Hepatocyte (in vitro differentiated cells): ENCODE measurements around the gene SGSM1. TPM values are rescaled to one million over a fixed set of nuclear protein-coding genes. Genes with fewer than 3 reads are reported as not detected.

ENCODE experiments used
- DNase-seq: peaks from one replicate; pipeline ENCODE4 v3.0.0-alpha.2; 2016; ENCODE audit warnings: low spot score
- H2AFZ ChIP-seq: fragments of 200-600 bp; sonication (generic); 2 replicates; pipeline ENCODE4 v1.6.0; 2016; ENCODE audit warnings: antibody characterized with exemption, mild to moderate bottlenecking
- H3K27ac ChIP-seq: fragments of 200-600 bp; sonication (generic); 2 replicates; pipeline ENCODE4 v1.5.1; 2016; ENCODE audit warnings: mild to moderate bottlenecking
- H3K27me3 ChIP-seq: fragments of 200-600 bp; sonication (generic); 2 replicates; pipeline ENCODE4 v1.6.1; 2016
- H3K36me3 ChIP-seq: fragments of 200-600 bp; sonication (generic); replicated peaks from 2 replicates; pipeline ENCODE4 v1.5.1; 2016; ENCODE audit warnings: low read depth; ENCODE audit not compliant: insufficient read depth
- H3K4me1 ChIP-seq: fragments of 200-600 bp; sonication (generic); 2 replicates; pipeline ENCODE4 v1.5.1; 2016; ENCODE audit warnings: mild to moderate bottlenecking, moderate library complexity; ENCODE audit not compliant: insufficient read depth
- H3K4me2 ChIP-seq: fragments of 200-600 bp; sonication (generic); 2 replicates; pipeline ENCODE4 v1.6.0; 2016
- H3K4me3 ChIP-seq: fragments of 200-600 bp; sonication (generic); 2 replicates; pipeline ENCODE4 v1.5.1; 2016; ENCODE audit warnings: mild to moderate bottlenecking
- H3K79me2 ChIP-seq: fragments of 200-600 bp; sonication (generic); 2 replicates; pipeline ENCODE4 v1.6.0; 2017; ENCODE audit warnings: mild to moderate bottlenecking
- H3K9me2 ChIP-seq: fragments of 200-600 bp; sonication (generic); replicated peaks from 2 replicates; pipeline ENCODE4 v1.6.0; 2017; ENCODE audit warnings: mild to moderate bottlenecking; ENCODE audit not compliant: insufficient read depth
- H3K9me3 ChIP-seq: fragments of 200-600 bp; sonication (generic); 2 replicates; pipeline ENCODE4 v1.5.1; 2016; ENCODE audit warnings: low read depth, mild to moderate bottlenecking
- H4K20me1 ChIP-seq: fragments of 200-600 bp; sonication (generic); 2 replicates; pipeline ENCODE4 v1.6.0; 2016; ENCODE audit warnings: mild to moderate bottlenecking; ENCODE audit not compliant: insufficient read depth, poor library complexity, severe bottlenecking
- EZH2 ChIP-seq: fragments of 200-600 bp; sonication (generic); IDR thresholded peaks from 2 replicates; pipeline ENCODE4 v1.6.1; 2016; ENCODE audit warnings: antibody characterized with exemption, mild to moderate bottlenecking, borderline replicate concordance
- EZH2phosphoT487 ChIP-seq: fragments of 200-600 bp; sonication (generic); IDR thresholded peaks from one replicate; pipeline ENCODE4 v1.6.1; 2018; ENCODE audit warnings: antibody characterized with exemption, mild to moderate bottlenecking, low read depth, moderate library complexity; ENCODE audit not compliant: unreplicated experiment, severe bottlenecking
- WGBS: methylation state at CpG from one replicate; pipeline ENCODE4 v1.1.6; 2016; ENCODE audit warnings: low lambda C conversion rate; ENCODE audit errors: missing lambda C conversion rate; 5-methylcytosine and 5-hydroxymethylcytosine counted together
- polyA plus RNA-seq: library from polyadenylated mRNA; unstranded; fragments of >200 nt; fragmentation: Nextera tagmentation; extraction: Ambion mirVana; gene quantifications from 2 replicates; pipeline ENCODE4 v1.2.1, GENCODE V29; 2016
- small RNA-seq: library from RNA; depleted of rRNA; stranded (forward); fragments of <200 nt; gene quantifications from one replicate; pipeline ENCODE3, GENCODE V24; 2014
- total RNA-seq: library from RNA; depleted of rRNA; stranded (reverse); fragments of >200 nt; gene quantifications from 2 replicates; pipeline ENCODE4 v1.2.3, GENCODE V29; 2014
- TF ChIP-seq, protein P1 (sequence below): fragments of 200-600 bp; sonication (generic); IDR thresholded peaks from 2 replicates; pipeline ENCODE4 v1.5.1; 2016; ENCODE audit warnings: antibody characterized with exemption, mild to moderate bottlenecking; ENCODE audit not compliant: poor library complexity

Gene SGSM1
- total and polyA plus RNA-seq, 2 experiments from 2014 or later: 1.7 to 3.5 TPM

DNA sequence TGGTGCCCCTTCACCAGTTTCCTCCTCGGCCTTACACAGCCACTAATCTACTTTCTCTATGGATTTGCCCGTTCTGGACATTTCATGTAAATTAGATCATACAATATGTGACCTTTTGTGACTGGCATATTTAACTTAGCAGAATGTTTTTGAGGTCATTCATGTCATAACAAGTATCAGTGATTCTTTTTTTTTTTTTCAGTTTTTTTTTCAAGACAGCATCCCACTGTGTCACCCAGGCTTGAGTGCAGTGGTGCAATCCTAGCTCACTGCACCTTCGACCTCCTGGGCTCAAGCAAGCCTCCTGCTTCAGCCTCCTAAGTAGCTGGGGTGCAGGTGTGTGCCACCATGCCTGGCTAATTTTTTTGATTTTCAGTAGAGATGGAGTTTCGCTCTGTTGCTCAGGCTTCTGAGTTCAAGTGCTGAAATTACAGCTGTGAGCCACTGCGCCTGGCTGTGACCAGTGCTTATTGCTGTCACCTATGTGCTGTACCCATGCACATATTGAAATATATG lies 169.2 kb downstream of the SGSM1 start:
- no peaks in the 10 kb centered on the region for H4K20me1 ChIP-seq
- H3K4me2 ChIP-seq: no peak overlapping the region
- H3K27me3 ChIP-seq: no peaks in the 10 kb centered on the region
- H3K36me3 ChIP-seq: no peaks in the 10 kb centered on the region
- WGBS: 91% methylated on average over 5 of the region's 5 CpGs
- H2AFZ ChIP-seq: no peak overlapping the region
- no peak overlapping the region for H3K4me3 ChIP-seq
- no peaks in the 10 kb centered on the region for H3K9me3 ChIP-seq
- H3K27ac ChIP-seq: no peak overlapping the region
- DNase-seq: no peak
- peaks cover 17% of the 10 kb centered on the region for H3K4me1 ChIP-seq
- H3K79me2 ChIP-seq: peaks cover 73% of the 10 kb centered on the region
- TF ChIP-seq, protein P1, sequence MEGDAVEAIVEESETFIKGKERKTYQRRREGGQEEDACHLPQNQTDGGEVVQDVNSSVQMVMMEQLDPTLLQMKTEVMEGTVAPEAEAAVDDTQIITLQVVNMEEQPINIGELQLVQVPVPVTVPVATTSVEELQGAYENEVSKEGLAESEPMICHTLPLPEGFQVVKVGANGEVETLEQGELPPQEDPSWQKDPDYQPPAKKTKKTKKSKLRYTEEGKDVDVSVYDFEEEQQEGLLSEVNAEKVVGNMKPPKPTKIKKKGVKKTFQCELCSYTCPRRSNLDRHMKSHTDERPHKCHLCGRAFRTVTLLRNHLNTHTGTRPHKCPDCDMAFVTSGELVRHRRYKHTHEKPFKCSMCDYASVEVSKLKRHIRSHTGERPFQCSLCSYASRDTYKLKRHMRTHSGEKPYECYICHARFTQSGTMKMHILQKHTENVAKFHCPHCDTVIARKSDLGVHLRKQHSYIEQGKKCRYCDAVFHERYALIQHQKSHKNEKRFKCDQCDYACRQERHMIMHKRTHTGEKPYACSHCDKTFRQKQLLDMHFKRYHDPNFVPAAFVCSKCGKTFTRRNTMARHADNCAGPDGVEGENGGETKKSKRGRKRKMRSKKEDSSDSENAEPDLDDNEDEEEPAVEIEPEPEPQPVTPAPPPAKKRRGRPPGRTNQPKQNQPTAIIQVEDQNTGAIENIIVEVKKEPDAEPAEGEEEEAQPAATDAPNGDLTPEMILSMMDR: no peak
- TF ChIP-seq EZH2 (no peak), EZH2phosphoT487 (no peak)
- H3K9me2 ChIP-seq: no peaks in the 10 kb centered on the region

DNA sequence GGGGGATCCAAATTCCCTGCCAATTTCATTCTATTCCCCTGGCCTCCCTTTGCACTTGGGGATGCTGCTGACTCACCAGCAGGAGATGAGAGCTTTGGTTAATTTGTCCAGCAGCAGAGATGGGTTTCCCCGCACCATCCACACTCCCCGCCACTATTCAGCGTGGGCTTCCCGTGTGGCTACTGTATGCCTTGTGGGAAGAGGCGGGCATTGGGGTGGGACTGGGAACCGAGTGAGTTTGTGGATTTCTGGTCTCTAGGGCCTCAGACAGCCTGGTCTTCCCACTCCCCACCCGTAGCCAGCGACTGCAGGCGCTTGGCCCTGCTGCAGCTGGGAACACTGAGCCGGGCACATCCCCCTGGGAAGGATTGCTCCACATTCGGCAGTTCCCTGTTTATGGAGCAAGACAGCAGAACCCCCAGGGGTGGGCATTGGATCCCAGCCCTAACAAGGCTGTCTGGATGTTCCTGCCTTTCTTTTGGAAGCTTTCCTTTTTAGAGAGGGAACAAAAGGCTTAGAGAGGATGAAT lies 169.9 kb downstream of the SGSM1 start:
- Histone ChIP-seq H3K27me3 (no peaks in the 10 kb centered on the region), H3K79me2 (peaks cover 72% of the 10 kb centered on the region), H3K36me3 (no peaks in the 10 kb centered on the region), H3K4me2 (no peak overlapping the region), H3K4me3 (no peak overlapping the region), H3K9me3 (no peaks in the 10 kb centered on the region), H4K20me1 (no peaks in the 10 kb centered on the region), H3K27ac (peak overlapping the region; percentile 31), H2AFZ (no peak overlapping the region), H3K9me2 (no peaks in the 10 kb centered on the region), H3K4me1 (peaks cover 17% of the 10 kb centered on the region)
- TF ChIP-seq EZH2 (no peak), EZH2phosphoT487 (no peak)
- TF ChIP-seq, protein P1: no peak
- 67% methylated on average over 11 of the region's 11 CpGs for WGBS
- DNase-seq: no peak

DNA sequence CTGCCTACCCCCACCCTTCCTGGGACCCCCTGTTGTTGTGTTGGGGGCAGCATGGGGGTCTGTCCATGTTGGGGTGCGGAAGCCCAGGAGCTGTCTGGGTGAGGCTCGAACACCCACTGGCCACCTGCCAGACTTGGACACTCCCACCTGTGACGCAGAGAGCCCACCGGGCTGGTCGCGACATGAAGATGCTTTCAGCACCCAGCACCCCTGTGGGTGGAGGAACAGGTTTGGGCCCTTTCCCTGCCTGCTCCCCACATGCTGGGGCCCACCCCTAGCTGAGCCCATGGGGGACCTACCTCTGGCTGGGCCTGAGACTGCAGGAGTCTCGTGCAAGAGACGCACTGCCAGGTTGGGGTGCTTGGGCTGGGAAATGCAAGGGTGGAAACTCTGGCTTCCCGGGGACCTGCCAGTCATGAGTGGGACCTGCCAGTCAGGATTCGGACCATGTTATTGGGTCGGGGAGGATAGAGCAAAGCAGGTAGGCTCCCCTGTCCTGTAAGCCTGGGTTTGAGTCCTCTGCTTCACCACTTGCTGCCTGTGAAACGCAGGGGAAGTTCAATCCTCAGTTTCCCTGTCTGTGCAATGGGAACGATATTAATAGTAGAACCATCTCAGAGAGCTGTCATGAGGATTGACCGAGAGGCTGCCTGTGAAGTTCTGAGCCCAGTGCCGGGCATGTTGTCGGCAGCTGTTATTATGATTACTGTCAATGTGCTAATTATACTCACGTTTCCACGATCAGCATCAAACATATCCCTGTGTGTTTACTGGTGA lies 170.6 kb downstream of the SGSM1 start:
- no peaks in the 10 kb centered on the region for H3K9me3 ChIP-seq
- 83% methylated on average over 18 of the region's 18 CpGs for WGBS
- H3K9me2 ChIP-seq: no peaks in the 10 kb centered on the region
- no peak for DNase-seq
- H3K4me1 ChIP-seq: peaks cover 17% of the 10 kb centered on the region
- no peak overlapping the region for H3K4me2 ChIP-seq
- no peaks in the 10 kb centered on the region for H3K27me3 ChIP-seq
- H3K27ac ChIP-seq: peak overlapping the region; percentile 68
- no peaks in the 10 kb centered on the region for H3K36me3 ChIP-seq
- TF ChIP-seq EZH2phosphoT487: no peak
- no peak for TF ChIP-seq EZH2
- TF ChIP-seq, protein P1: no peak
- peaks cover 72% of the 10 kb centered on the region for H3K79me2 ChIP-seq
- H3K4me3 ChIP-seq: no peak overlapping the region
- no peaks in the 10 kb centered on the region for H4K20me1 ChIP-seq
- no peak overlapping the region for H2AFZ ChIP-seq

Small RNA genes lying within 50 kb of the gene (small RNA-seq; reads per million reads assigned to genes)
- not detected for gene RF00275

Other genes starting within 250 kb of the SGSM1 start
- 16.7 and 19.5 TPM in 2 replicates for gene LRRC75B, start 213.1 kb upstream of the SGSM1 start, total RNA-seq
- gene LRRC75B, start 213.1 kb upstream of the SGSM1 start, polyA plus RNA-seq: 34.5 and 38.2 TPM in 2 replicates
- gene GGT1, start 203.0 kb upstream of the SGSM1 start, total RNA-seq: 59.4 and 80.7 TPM in 2 replicates
- 81.0 and 104 TPM in 2 replicates for gene GGT1, start 203.0 kb upstream of the SGSM1 start, polyA plus RNA-seq
- 0.12 TPM in 1 of 2 replicates, not detected in the other for gene PIWIL3, start 31.5 kb upstream of the SGSM1 start, total RNA-seq
- gene PIWIL3, start 31.5 kb upstream of the SGSM1 start, polyA plus RNA-seq: not detected in 2 replicates
- gene LHFPL7, start 140.5 kb downstream of the SGSM1 start, total RNA-seq: not detected in 2 replicates
- gene LHFPL7, start 140.5 kb downstream of the SGSM1 start, polyA plus RNA-seq: not detected in 2 replicates
- gene KIAA1671, start 146.5 kb downstream of the SGSM1 start, total RNA-seq: 24.1 and 26.5 TPM in 2 replicates
- gene KIAA1671, start 146.5 kb downstream of the SGSM1 start, polyA plus RNA-seq: 7.0 and 8.1 TPM in 2 replicates